GM18861 (cell line): ENCODE measurements around the gene FIGN.

Experiments used
- ATAC-seq: cut with Tn5 transposase; IDR thresholded peaks from one replicate; pipeline ENCODE4 v1.9.1; 2021; ENCODE audit not compliant: unreplicated experiment

FIGN gene, protein sequence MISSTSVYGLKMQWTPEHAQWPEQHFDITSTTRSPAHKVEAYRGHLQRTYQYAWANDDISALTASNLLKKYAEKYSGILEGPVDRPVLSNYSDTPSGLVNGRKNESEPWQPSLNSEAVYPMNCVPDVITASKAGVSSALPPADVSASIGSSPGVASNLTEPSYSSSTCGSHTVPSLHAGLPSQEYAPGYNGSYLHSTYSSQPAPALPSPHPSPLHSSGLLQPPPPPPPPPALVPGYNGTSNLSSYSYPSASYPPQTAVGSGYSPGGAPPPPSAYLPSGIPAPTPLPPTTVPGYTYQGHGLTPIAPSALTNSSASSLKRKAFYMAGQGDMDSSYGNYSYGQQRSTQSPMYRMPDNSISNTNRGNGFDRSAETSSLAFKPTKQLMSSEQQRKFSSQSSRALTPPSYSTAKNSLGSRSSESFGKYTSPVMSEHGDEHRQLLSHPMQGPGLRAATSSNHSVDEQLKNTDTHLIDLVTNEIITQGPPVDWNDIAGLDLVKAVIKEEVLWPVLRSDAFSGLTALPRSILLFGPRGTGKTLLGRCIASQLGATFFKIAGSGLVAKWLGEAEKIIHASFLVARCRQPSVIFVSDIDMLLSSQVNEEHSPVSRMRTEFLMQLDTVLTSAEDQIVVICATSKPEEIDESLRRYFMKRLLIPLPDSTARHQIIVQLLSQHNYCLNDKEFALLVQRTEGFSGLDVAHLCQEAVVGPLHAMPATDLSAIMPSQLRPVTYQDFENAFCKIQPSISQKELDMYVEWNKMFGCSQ

DNA sequence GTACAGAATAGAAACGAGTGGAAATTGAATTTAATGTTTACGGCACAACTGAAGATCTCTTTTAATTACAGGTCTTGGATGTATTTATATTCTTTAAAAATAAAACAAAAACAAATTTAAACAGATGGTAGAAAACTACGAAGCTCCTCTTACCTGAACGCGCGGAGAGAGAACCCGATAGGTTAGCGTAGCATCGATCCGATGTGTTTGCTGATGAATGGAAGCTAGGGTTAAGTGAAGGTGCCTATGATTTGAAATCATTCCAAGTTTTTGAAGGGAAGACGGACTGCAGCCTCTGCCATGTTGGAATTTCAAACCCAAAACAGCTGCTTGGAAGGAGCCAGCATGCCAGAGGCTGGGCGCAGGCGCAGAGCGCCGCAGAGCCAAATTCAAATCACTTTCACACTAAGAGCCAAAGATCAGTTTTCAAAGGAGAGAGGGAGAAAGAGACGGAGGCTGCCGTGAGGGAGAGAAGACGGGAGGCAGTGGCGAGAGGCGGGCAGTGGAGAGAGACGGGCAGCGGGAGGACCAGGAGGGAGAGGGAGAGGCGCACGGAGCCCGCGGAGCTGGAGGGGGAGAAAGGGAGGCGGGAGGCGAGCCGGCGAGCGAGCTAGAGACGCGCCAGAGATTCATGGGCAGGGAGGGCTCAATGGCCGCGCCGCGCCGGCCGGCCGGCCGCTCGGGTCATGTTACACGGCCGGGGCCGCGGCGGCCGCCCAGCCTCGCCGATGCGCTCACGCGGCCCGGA lies at the start of gene FIGN:
FIGN (minus strand) TSS at position 324 of the 748 bp plus-strand sequence. CDS start 1,081 bp downstream, outside the sequence.
- no peak for ATAC-seq

DNA sequence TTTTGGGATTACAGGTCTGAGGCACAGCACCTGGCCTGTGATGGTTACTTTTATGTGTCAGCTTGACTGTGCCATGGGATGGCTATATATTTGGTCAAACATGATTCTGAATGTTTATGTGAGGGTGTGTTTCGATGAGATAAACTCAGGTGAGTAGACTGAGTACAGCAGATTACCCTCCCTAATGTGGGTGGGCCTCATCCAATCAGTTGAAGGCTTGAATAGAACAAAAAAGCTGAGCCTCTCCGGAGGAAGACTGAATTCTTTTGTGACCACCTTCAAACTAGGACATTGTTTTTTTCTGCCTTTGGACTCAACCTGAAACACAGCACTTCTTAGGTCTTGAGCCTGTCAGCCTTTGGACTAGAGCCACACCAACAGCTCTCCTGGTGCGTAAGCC lies 49.4 kb upstream of the FIGN start:
- ATAC-seq: no peak

DNA sequence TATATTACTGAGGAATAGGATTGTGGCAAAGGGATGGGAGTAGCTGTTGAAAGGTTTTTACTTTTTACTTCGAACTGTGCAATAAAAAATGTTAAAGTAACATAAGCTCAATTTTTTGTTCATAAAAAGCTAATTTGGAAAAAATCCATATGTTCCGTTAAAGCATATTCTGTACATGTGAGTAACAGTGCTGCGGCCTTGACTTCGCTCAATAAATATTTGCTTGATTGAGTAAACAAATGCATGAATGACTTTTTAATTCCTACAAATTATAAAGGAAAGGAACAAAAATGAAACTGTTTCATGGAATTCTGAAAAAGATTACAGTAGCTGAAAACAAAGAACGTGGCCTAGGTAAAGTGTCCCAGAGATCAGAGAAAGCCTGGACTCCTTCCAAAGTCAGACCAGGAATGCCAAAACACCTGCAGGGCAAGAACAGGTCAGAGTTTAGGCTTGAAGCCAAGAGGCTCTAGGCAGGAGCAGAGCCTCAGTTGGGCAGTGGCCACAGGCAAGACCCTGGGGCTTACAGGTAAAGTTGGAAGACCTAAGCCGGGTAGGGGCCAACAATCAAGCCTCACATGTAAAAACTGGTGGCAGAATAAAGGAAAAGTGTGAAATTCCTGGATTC lies 44.3 kb upstream of the FIGN start:
- no peak for ATAC-seq

DNA sequence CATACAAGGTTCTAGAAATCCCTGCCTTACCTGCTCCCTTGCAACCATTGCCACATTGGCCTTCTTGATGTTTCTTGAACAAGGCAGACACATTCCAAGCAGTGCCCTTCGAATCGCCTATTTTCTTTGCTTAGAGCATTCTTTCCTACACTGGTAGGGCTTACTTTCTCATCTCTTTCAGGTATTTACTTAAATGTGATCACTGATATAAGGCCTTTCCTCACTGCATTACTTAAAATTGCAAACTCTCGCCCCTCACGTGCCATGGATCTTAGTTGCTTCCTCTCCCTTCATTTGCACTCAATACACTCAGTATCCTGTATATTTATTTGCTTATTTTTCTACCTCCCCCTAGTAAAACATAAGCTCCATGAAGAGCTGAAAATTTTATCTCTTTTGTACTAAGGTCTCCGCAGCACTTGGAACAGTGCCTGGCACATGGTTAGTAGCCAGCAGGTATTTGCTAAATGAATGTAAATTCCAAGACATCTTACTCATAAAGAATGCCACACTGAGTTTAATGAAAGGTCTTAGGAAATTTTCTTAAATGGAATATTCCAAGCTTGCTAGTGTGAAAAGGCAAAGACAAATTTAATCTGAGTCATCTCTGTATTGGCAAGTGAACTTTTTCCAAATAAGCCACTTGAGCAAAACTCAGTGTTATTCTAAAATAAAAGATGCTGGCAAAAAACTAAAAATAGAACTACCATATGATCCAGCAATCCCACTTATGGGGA lies 42.4 kb upstream of the FIGN start:
- ATAC-seq: no peak

DNA sequence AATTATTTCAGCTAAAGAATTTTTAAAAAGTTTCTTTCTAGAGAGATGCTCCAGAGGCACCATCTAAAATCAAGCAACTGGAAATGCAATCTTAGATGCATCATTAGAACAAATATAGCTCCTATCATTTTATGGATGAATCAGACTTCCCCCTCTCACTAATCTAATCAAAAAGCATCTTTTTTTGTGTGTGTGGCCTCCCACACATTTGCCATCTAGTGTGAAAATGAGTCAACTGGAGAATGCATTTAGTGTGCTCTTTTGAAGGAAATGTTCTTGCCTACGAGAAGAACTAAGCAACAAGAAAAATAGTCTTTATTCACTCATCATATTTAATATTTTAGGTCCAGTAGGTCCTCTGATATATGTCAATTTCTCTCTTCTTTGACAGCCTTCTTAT lies 39.5 kb upstream of the FIGN start:
- ATAC-seq: no peak

DNA sequence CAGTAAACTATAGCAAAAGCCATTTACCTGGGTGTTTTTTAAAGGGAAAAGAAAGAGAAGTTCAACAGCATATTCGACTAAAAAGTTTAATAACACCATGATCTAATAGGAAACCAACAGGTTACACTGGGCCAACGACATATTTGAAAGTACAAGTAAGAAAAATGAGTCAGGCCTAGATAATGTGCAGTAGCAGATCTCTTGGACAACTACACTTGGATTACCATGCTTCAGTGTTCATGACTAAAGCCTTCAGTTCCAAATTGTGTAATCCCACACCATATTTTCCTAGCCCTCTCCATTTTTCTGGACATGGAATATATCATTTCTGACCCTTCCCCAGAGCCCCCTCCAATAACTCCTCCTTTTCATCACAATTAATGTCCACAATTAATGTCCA lies 39.1 kb upstream of the FIGN start:
- ATAC-seq: no peak

DNA sequence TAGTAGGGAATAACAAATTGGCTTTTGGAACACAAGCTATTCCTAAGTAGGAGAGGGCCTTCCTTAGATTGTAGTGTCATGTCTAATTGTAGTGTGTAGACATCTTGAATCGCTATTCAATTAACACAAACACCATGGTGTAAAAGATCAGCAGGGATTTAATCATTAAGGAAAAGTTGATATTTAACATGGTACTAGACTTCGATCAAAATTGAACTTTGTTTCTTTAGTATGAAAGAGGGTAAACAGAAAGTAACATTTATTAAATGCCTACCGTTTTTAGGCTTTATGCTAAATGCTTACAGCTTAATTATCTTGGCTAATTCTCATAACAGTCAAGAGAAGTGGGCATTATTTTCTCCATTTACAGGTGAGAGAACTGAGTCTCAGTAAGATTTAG lies 37.5 kb upstream of the FIGN start:
- no peak for ATAC-seq

DNA sequence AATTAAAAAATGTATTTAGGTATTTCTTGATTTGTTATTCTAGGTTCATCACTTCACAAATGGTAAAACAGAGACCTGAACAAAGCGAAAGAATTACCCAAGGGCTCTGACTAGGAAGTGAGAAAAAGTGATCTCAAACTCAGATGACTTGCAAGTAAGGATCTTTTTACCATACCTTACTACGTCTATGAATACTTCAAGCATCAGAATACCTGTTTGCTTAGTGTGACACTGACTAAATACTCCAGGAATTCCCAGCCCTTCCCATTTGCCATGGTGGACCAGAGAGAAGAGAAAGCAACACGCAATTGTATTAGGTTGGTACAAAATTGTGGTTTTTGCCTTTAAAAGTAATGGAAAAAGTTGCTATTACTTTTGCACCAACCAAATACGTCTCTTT lies 35.8 kb upstream of the FIGN start:
- ATAC-seq: no peak

DNA sequence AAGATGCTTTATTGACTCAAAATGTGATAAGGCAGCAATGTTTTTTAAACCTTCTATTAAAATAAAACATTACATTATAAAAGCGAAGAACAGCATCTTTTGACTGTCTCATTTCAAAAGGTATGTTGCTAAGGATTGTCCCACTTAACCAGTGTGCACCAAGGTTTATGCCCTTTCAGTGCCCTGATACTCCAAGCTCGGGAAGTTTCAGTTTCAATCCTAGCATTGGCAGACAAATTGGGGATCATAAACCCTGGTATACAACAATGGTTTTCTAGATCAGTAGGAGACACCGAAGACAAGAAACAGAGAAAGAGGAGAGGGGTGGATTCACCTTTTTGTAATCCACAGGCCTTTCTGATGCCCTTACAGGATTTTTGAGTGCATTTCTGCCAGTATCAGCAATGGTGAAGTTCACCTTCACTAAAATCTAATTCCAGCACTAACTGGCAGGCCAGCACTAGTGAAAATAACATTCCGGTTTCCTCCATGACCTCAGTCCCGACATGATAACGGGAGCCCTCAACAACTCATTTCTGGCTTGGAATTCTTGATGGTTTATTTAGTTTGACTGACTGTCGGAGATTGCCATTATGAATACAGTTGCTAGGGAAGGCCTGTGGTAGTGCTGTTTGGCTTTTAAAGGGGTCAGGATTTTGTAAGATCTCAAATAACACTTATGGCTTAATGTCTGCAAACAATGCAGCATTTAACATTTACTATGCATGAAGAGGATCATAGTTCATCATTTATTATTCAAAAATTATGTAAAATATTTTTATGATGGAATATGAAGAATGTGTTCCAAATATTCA lies 33.3 kb upstream of the FIGN start:
- ATAC-seq: no peak

DNA sequence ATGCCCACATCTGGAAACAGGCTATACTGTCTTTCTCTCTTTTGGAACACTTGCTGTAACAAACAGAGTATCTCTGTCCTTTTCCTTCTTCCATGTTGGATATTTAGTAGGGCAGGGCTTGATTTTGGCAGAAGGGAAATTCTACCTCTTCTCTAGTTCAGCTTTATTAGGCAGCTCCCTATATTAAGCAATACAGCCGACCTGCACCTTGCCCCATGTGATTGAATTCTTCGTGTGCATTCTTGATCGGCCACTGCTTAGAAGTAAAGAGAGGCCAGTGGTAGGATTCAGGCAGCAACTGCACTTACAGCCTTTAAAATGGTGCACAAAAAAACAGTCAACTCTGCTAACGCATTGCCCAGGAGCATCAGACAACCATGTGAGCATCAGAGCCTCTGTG lies 31.3 kb upstream of the FIGN start:
- no peak for ATAC-seq

DNA sequence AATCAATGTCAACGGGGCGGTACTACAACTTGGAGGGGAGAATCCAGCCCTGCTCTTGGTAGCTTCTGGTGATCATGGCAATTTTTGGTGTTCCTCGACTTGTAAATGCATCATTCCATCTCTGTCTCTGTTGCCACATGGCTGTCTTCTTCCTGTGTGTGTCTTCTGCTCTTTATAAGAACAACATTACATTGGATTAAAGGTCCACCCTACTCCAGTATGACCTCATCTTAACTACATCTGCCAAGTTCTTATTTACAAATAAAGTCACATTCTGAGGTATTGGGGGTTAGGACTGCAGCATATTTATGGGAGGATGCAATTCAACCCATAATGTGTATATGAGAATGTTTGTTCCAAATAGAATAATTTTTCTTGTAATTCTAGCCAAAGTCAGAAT lies 28.8 kb upstream of the FIGN start:
- ATAC-seq: no peak

DNA sequence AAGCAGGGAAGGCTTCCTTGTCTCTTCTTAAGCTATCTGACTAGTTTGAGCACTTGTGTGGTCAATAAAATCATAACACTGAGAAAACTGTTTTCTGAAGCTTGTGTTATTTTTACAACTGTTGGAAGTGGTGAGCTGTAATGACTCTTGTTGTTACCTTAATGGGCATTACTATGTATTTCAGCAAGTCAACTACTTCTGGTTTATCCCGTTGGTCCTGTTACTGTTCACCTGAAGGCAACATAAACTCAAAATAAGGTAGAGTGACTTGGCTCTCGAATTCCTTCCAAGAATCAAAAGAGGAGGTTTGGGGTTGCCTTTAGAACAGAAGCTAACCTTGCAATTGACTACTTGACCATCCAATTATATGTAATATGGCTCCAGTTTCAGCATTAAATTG lies 23.2 kb upstream of the FIGN start:
- no peak for ATAC-seq

DNA sequence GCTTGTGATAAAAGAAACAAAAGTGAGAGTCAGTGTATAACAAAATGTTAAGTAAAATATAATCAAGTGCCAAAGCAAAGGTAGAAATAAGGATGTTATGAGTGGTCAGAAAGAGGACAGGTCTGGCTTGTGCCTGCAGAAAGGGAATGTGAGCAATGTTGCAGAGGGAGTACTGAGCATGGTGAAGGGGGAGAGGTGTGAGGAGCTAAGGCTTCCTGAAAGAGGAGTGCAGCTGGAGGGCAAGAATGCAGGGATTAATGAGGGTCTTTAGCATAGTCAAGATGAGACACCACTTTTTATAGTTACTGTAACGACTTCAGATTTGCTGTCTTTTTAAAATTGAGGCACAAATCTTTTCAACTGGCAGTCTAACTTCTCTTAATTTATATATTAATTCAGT lies 22.0 kb upstream of the FIGN start:
- ATAC-seq: no peak

DNA sequence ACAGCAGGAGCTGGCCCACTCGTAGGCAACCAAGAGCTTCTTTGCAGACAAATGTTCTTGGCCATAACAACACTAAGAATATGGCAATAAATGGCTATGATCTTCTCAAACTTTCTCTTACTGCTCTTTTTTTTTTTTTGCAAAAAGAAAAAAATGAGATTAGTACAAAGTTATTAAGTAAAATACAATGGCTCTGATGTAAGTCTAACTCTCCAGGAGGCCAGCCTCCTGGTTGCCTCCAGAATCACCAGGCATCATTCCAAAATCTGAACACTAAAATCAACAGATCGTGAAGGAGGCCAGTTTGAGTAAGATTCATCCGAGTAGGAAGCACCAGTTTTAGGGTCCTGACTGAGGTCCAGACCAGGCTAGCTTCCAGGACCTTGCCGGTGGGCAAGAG lies 20.8 kb upstream of the FIGN start:
- no peak for ATAC-seq

DNA sequence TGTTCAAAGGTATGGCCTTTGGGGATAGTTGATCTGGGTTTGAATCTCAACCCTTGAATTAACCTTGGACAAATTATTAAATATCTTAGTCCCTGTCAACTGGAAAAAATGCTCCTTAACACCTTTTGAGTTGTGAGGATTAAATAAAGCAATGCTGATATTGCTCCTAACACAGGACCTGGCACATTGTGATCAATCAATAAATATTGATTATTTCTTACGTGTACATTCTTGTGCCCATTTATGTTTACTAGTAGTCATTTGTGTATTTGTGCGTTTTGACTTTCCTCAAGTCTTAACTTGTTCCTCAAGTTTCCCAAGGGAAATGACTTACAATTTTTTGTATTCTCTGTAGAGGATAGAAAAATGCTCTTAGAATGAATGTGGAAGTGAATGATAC lies 19.6 kb upstream of the FIGN start:
- ATAC-seq: no peak

DNA sequence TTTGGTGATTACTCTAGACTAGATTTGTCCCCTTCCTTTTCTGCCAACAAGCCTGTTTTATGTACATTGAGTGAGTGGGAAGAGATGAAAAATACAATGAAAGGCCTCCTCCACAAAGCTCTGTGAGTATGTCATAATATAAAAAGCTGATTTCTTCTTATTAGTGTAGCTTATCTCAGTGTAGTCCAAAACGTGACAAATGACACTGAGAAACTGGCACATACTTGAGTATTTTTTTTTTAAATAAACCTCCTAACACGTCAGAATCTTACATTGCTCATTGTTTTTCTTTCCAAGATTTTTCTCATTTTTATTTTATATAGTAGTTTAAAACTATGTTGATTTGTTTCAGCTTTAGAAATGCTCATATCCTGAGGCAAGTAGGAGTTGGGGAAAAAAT lies 17.9 kb upstream of the FIGN start:
- ATAC-seq: no peak

DNA sequence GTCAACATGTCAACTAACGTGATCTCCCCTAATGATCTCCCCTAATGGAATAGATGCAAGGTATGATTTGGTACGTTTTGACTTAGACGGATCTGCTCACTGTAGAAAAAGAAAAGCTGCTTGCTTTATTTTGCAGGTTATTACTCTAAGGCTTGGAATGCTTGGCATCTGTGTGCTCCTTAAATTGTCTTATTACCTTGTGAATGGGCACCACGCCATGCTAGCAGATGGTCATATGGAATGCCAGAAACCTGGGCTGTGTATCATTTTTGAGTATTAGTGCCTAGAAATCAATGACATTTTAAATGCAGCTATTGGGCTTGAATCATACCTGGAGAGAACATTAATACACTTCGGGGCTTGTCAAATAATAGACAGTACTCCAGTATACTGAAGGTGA lies 16.5 kb upstream of the FIGN start:
- ATAC-seq: no peak

DNA sequence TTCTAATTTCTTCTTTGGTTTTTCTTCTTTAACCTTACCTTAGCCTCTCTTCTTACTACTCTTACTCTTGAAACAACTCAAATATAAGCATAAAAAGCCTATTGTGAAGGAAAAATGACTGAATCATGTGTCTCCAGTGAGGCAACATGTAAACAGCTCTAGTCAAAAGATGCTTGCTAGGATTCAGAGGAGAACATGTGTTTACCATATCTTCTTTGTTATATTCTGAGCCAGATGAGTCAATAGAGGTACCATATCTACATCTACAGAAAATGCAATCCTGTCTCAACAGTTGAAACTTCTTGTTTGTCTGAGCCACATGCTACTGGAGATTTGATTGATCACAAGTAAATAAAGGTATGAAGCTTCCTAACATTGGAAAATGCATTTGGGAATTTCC lies 15.9 kb upstream of the FIGN start:
- ATAC-seq: no peak

DNA sequence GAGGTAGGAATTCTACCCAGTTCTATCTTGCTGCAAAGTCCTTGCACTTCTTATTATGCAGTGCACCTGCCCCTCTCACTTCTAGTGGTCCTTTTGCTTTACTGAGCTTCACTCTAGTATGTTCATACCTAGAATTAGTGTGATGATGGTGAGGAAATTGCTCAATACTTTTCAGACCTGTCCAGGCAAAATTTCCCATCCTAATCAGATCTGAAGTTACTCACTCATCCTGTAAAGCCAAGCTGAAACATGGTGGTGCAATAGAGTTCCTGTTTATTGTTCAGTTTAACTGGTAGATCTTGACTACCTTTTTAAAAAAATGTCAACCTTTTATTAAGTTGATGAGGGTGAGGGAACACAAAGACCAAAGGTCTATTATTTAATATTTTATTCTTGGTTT lies 12.6 kb upstream of the FIGN start:
- no peak for ATAC-seq

DNA sequence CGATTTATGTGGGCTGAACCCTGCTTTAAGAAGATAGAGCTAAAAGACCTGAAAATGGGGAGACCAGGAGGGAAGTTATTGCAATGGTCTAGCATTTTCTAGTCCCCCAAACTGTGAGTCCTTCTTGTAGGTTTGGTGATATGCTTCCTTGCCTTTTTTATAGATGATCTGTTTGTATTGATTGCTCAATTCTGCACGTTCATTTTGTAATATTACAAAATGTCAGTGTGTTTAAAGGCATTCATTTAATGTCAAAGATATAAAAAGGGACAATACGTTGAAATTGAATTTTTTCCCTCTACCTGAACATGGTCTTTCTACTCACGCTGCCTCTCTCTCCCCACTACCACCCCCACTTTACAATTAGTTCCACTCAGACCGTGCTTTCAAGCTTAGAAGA lies 5.6 kb upstream of the FIGN start:
- ATAC-seq: no peak
